Bronchial epithelial cell (primary cell): Measurements from ENCODE around the gene KCNK3. TPM values are rescaled to one million over a fixed set of nuclear protein-coding genes. Genes with fewer than 3 reads are reported as not detected.
A peak's percentile ranks its signal among the peaks of the same experiment; 100 is the strongest.

Experiments used
- DNase-seq: peaks from one replicate; pipeline ENCODE4 v3.0.0-alpha.2; 2010; ENCODE audit warnings: low read depth
- FAIRE-seq: peaks from 2 replicates; lab custom pipeline; 2011; peaks lifted over from hg19 to GRCh38; lab: Jason Lieb, UNC
- H3K27me3 ChIP-seq: 2 replicates; pipeline ENCODE4 v1.5.1; 2011; ENCODE audit warnings: low read length; ENCODE audit not compliant: control insufficient read depth, insufficient read depth
- H3K36me3 ChIP-seq: 2 replicates; pipeline ENCODE4 v1.5.1; 2011; ENCODE audit warnings: low read length; ENCODE audit not compliant: control insufficient read depth, insufficient read depth
- H3K4me3 ChIP-seq: 2 replicates; pipeline ENCODE4 v1.5.1; 2011; ENCODE audit warnings: mild to moderate bottlenecking, low read depth, low read length, control low read depth
- CTCF ChIP-seq: IDR thresholded peaks from 2 replicates; pipeline ENCODE4 v1.5.1; 2011; ENCODE audit warnings: mild to moderate bottlenecking, moderate library complexity, low read length, control low read depth, inconsistent platforms; ENCODE audit not compliant: insufficient read depth, severe bottlenecking
- total RNA-seq: library from RNA; depleted of rRNA; stranded (reverse); fragments of >200 nt; gene quantifications from 2 replicates; pipeline ENCODE4 v1.2.1, GENCODE V29; 2014

The KCNK3 gene
- total RNA-seq, 1 donor from 2014 or later = not detected

- FAIRE-seq (no peak), DNase-seq (no peak)
- no peak for TF ChIP-seq CTCF
- Histone ChIP-seq H3K36me3 (no peaks in the 10 kb centered on the region), H3K4me3 (no peak overlapping the region), H3K27me3 (peaks cover 3% of the 10 kb centered on the region)
These were observed 33.7 kb downstream of the KCNK3 start for GRCh38 chr2:26726228-26726627.

- H3K27me3 ChIP-seq = peaks cover 3% of the 10 kb centered on the region
- H3K4me3 ChIP-seq = no peak overlapping the region
- peak; percentile 18 for TF ChIP-seq CTCF
- H3K36me3 ChIP-seq = no peaks in the 10 kb centered on the region
- DNase-seq (no peak), FAIRE-seq (no peak)
These were observed 35.4 kb downstream of the KCNK3 start for GRCh38 chr2:26727641-26728561.

GRCh38 chr2:26729311-26729710 is 36.8 kb downstream of the KCNK3 start:
- H3K27me3 ChIP-seq = peaks cover 3% of the 10 kb centered on the region
- H3K4me3 ChIP-seq = no peak overlapping the region
- H3K36me3 ChIP-seq = no peaks in the 10 kb centered on the region
- FAIRE-seq (no peak), DNase-seq (no peak)
- TF ChIP-seq CTCF = no peak

- H3K27me3 ChIP-seq = peaks cover 3% of the 10 kb centered on the region
- no peaks in the 10 kb centered on the region for H3K36me3 ChIP-seq
- H3K4me3 ChIP-seq = no peak overlapping the region
- DNase-seq (no peak), FAIRE-seq (no peak)
- TF ChIP-seq CTCF = no peak
These were observed 38.2 kb downstream of the KCNK3 start for GRCh38 chr2:26730549-26731344.

GRCh38 chr2:26731714-26732113 is 39.2 kb downstream of the KCNK3 start:
- DNase-seq = no peak
- no peak for TF ChIP-seq CTCF
- Histone ChIP-seq H3K36me3 (no peaks in the 10 kb centered on the region), H3K4me3 (no peak overlapping the region), H3K27me3 (peaks cover 3% of the 10 kb centered on the region)
- FAIRE-seq = no peak
